Ramos (cell line): ENCODE measurements around the gene CCL22.
"Not testable (repeated sequence)": the region's sequence is repeated elsewhere in the genome, so short reads cannot be mapped to it uniquely, and the experiment has no call there.

Source experiments
- in situ Hi-C: fragments of 300-500 bp; cut with MboI; formaldehyde crosslinking; loops from one replicate; pipeline ENCODE4 v1.14.3; 2022; ENCODE audit warnings: low sequenced_read_pairs; ENCODE audit not compliant: unreplicated experiment

CCL22 gene

GRCh38 chr16:57374067-57374534 is 15.5 kb downstream of the CCL22 start:
- in situ Hi-C loops: no loop called here

GRCh38 chr16:57374925-57375465 is 16.4 kb downstream of the CCL22 start:
- in situ Hi-C loops: not testable (repeated sequence)

- in situ Hi-C loops: no loop called here
Observed at GRCh38 chr16:57376313-57376818, 17.8 kb downstream of the CCL22 start.

- in situ Hi-C loops: no loop called here
Observed at GRCh38 chr16:57377080-57377841, 18.7 kb downstream of the CCL22 start.

GRCh38 chr16:57379579-57379978 is 21.0 kb downstream of the CCL22 start:
- in situ Hi-C loops: no loop called here

GRCh38 chr16:57380671-57381462 is 22.3 kb downstream of the CCL22 start:
- in situ Hi-C loops: no loop called here

- in situ Hi-C loops: no loop called here
Observed at GRCh38 chr16:57381791-57382534, 23.4 kb downstream of the CCL22 start.

GRCh38 chr16:57382535-57383275 is 24.1 kb downstream of the CCL22 start:
- in situ Hi-C loops: no loop called here

- in situ Hi-C loops: no loop called here
Observed at GRCh38 chr16:57383276-57384247, 25.0 kb downstream of the CCL22 start.

- in situ Hi-C loops: no loop called here
Observed at GRCh38 chr16:57384248-57385070, 25.9 kb downstream of the CCL22 start.

- in situ Hi-C loops: no loop called here
Observed at GRCh38 chr16:57385083-57385482, 26.5 kb downstream of the CCL22 start.

GRCh38 chr16:57386381-57386951 is 27.9 kb downstream of the CCL22 start:
- in situ Hi-C loops: no loop called here

GRCh38 chr16:57387598-57388354 is 29.2 kb downstream of the CCL22 start:
- in situ Hi-C loops: no loop called here

GRCh38 chr16:57388359-57389086 is 29.9 kb downstream of the CCL22 start:
- in situ Hi-C loops: no loop called here

- in situ Hi-C loops: no loop called here
Observed at GRCh38 chr16:57389087-57389468, 30.5 kb downstream of the CCL22 start.
